Measurements from ENCODE around the gene IL32.
"Not testable (repeated sequence)": the region's sequence is repeated elsewhere in the genome, so short reads cannot be mapped to it uniquely, and the experiment has no call there.

IL32 gene

DNA sequence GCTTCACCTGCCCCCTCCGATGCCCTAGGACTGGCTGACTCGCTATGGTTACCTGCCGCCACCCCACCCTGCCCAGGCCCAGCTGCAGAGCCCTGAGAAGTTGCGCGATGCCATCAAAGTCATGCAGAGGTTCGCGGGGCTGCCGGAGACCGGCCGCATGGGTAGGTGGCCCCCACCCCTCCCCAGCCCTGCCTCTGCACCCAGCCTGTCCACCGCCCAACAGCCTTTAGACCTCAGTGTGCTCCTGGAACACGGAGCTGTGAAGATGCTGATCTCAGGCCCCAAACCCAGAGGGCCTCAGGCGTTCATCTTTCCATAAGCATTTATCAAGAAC is 18.1 kb upstream of the IL32 start:
- no peak for DNase-seq (ENCODE audit: low read depth)
- TF ChIP-seq, protein P1, sequence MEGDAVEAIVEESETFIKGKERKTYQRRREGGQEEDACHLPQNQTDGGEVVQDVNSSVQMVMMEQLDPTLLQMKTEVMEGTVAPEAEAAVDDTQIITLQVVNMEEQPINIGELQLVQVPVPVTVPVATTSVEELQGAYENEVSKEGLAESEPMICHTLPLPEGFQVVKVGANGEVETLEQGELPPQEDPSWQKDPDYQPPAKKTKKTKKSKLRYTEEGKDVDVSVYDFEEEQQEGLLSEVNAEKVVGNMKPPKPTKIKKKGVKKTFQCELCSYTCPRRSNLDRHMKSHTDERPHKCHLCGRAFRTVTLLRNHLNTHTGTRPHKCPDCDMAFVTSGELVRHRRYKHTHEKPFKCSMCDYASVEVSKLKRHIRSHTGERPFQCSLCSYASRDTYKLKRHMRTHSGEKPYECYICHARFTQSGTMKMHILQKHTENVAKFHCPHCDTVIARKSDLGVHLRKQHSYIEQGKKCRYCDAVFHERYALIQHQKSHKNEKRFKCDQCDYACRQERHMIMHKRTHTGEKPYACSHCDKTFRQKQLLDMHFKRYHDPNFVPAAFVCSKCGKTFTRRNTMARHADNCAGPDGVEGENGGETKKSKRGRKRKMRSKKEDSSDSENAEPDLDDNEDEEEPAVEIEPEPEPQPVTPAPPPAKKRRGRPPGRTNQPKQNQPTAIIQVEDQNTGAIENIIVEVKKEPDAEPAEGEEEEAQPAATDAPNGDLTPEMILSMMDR (conservative IDR thresholded peaks at IDR 0.05; ENCODE audit: low read depth, low read length): no peak
- no peak overlapping the region for H3K4me3 ChIP-seq (ENCODE audit: low read length)

DNA sequence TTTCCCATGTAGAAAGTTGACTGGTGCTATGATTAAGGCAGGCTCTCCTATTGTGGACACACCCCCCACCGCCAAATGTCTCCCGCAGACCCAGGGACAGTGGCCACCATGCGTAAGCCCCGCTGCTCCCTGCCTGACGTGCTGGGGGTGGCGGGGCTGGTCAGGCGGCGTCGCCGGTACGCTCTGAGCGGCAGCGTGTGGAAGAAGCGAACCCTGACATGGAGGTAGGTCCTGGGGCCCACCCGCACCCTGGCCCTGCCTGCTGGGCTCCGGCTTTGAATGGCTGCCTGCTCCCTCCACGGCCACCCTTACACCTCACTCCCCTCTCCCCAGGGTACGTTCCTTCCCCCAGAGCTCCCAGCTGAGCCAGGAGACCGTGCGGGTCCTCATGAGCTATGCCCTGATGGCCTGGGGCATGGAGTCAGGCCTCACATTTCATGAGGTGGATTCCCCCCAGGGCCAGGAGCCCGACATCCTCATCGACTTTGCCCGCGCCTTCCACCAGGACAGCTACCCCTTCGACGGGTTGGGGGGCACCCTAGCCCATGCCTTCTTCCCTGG is 15.4 kb upstream of the IL32 start:
- no peak overlapping the region for H3K4me3 ChIP-seq (ENCODE audit: low read length)
- DNase-seq (ENCODE audit: low read depth): no peak
- TF ChIP-seq, protein P1 (conservative IDR thresholded peaks at IDR 0.05; ENCODE audit: low read depth, low read length): no peak

DNA sequence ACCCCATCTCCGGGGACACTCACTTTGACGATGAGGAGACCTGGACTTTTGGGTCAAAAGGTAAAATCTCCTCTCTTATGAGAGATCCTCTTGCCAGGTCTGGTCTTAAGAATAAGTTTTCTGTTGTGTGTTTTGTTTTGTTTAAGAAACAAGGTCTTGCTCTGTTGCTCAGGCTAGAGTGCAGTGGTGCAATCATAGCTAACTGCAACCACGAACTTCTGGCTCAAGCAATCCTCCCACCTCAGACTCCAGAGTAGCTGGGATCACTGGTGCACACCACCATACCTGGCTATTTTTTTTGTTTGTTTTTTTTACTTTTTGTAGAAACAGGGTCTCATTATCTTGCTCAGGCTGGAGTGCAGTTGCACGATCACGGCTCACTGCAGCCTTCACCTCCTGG is 15.0 kb upstream of the IL32 start:
- no peak overlapping the region for H3K4me3 ChIP-seq (ENCODE audit: low read length)
- no peak for DNase-seq (ENCODE audit: low read depth)
- TF ChIP-seq, protein P1 (conservative IDR thresholded peaks at IDR 0.05; ENCODE audit: low read depth, low read length): no peak

- no peak for DNase-seq (ENCODE audit: low read depth)
- TF ChIP-seq, protein P1 (conservative IDR thresholded peaks at IDR 0.05; ENCODE audit: low read depth, low read length): no peak
- H3K4me3 ChIP-seq (ENCODE audit: low read length): no peak overlapping the region
These were observed 14.4 kb upstream of the IL32 start for GRCh38 chr16:3051009-3051408.

DNA sequence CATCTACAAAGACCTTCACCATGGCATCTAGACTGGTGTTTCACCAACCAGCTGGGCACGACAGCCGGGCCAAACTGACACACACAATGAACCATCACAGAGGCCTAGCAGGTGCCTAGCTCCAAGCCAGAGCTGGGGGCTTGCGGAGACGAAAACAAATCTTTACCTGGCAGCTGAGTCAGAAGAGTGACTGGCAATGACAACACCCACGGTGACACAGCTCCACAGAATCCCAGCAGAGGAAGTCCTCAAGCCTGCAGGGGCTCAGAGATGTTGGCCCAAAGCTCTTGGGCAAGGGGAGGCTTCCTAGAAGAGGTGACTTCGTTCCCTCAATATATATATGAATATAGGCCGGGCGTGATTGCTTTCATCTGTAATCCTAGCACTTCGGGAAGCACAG is 13.9 kb upstream of the IL32 start:
- TF ChIP-seq, protein P1 (conservative IDR thresholded peaks at IDR 0.05; ENCODE audit: low read depth, low read length): no peak
- DNase-seq (ENCODE audit: low read depth): no peak
- H3K4me3 ChIP-seq (ENCODE audit: low read length): no peak overlapping the region

DNA sequence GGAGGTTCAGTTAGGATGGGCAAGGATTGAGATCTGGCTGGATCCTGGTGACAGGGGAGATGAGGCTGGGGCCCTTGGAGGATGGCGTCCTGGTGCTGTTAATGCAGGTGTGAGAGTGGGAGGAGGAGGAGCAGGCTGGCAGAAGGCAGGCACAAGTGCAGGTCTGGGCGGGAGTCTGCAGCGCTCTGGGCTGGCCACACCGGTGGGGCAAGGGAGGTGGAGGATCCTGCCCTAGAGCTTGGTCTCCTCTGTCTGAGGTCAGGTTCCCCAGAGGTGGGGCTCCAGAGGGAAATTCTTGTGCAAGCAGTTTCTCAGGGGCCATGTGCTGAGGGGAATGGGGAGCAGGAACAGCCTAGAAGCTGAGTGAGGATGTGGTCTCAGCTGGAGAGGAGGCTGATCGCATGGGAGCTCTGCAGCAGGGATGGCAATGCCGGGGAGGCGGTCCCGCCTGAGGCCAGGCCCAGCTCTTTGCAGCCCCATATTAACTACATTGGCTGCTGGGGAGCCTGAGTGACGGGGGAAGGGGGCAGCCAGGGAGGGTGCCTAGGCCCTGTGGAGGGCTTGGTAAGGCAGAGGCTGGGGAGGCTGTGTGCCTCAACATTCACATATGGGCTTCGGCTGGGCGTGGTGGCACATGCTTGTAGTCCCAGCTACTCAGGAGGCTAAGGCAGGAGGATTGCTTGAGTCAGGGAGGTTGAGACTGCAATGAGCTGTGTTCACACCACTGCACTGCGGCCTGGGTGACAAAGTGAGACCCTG is 12.7 kb upstream of the IL32 start:
- H3K4me3 ChIP-seq (ENCODE audit: low read length); DNase-seq (ENCODE audit: low read depth): not testable (repeated sequence)

DNA sequence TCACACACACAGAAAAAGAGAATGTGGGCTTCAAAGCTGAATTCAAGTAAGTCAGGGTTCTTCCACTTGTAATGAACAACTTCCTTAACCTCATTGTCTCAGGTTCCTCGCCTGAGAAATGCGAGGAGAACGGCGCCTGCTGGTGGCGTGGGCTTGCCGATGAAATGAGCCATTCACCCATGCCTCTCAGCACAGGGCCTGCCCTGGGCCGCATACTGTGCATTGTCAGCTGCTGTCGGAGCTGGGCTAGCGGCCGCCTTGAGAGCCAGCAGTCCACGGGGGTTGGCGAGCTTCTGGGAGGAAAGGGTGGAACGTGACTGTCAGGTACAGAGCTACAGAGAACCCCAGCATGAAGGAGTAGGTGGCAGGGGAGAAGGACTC is 12.1 kb upstream of the IL32 start:
- not testable (repeated sequence) for DNase-seq (ENCODE audit: low read depth); H3K4me3 ChIP-seq (ENCODE audit: low read length)

DNA sequence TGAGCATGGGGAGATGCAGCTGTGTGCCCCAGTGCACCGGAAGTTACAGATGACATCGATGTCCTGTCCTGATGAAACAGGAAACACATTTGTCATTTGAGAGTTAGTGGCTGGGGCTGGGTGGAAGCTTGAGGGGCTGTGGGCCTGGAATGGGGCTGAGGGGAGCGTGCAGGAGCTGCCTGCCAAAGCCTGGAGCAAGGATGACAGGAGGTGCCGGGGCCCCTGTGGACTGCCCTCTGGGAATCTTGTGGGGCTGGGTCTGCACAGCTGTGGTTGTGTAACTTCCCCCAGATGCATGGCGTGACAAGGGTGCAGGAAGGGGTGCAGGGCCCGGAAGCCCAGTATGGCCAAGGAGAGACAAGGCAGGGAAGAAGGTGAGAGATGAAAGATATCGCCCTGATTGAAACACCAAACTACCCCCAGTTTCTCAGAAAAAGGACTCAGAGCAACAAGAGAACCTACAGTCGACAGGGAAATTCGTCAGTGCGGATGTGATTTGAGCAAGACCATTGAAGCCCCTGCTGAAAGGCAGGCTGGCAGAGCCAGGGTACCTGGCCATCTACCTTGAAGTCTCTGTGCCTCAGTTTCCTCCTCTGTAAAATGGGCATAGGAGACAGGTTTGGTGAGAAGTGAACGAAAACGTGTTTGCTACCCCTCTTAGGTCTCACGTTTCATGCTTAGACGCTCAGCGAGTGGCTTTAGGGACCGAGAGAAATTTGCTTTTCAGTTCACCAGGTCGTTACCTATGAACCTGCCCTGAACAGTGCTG is 10.3 kb upstream of the IL32 start:
- DNase-seq (ENCODE audit: low read depth): no peak
- no peak overlapping the region for H3K4me3 ChIP-seq (ENCODE audit: low read length)
- TF ChIP-seq, protein P1 (conservative IDR thresholded peaks at IDR 0.05; ENCODE audit: low read depth, low read length): no peak

DNA sequence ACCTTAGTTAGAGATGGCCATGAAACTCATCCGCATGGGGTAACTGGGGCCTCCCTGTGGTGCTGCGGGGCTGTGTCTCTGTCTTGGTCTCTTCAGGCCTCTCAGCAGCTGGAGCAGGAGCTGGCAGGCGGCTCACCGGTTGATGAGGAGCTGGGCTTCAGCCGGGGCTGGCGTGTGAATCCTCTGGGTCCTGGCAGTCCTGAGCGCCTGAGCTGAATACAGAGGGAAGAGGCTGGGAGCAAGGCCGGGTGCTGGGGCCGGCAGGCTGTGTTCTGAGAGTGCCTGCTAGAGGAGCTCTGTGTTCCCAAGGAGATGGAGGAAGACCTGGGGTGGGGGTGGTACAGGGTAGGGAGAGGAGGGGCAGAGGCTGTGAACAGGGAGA is 9.7 kb upstream of the IL32 start:
- DNase-seq (ENCODE audit: low read depth); H3K4me3 ChIP-seq (ENCODE audit: low read length): not testable (repeated sequence)
